Measurements from ENCODE around the gene RBBP5. TPM values are rescaled to one million over a fixed set of nuclear protein-coding genes. Genes with fewer than 3 reads are reported as not detected.

Gene RBBP5
- total and polyA plus RNA-seq, 2 of the 4 experiments (the other 2 are of a cell fraction): 7.3 to 37.5 TPM

DNA sequence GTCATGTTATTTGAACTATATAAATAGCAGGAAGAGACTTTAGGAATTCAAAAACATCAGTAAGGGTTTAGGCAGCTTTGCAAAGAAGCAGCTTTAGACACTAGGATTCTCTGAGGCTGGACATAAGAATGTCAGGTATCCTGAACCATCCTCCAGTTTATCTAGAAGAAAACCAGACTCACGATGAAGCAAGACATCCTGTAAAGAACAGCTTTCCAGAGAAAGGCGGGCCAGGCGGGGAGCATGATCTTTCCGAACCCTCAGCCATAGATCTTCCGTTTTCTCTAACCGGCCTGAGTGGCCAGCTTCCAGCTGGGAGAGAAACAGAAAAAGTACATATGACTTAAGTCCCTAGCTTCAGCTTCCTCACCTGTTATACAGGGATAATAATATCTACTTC lies 39.3 kb upstream of the RBBP5 start:
- DNase-seq (no peak), ATAC-seq (ENCODE audit: low read depth) (no peak)
- no peaks in the 10 kb centered on the region for H3K9me1 ChIP-seq (ENCODE audit: insufficient read depth, low read length)
- H2AK9ac ChIP-seq (replicated peaks; ENCODE audit: low read depth, low read length, poor library complexity): no peak overlapping the region
- H2BK5ac ChIP-seq (ENCODE audit: low read depth, low read length, poor library complexity, severe bottlenecking): no peak overlapping the region
- H3K79me1 ChIP-seq (ENCODE audit: low read depth in 1 of 2, low read length in 2 of 2): peaks cover 8 to 14% of the 10 kb centered on the region in 2 experiments; a peak in 3 of 4 replicates
- dilution Hi-C loops (cut with HindIII; ENCODE audit: low sequenced_read_pairs, unreplicated experiment): no loop called here
- no peak overlapping the region for H3K18ac ChIP-seq (ENCODE audit: low read depth, low read length)
- no peaks in the 10 kb centered on the region for H4K20me1 ChIP-seq (ENCODE audit: insufficient read depth, low read length)
- H3K4me3 ChIP-seq (ENCODE audit: insufficient read depth, low read depth, low read length): no peak overlapping the region
- ChIA-PET CTCF (no interaction called here), POLR2A (ENCODE audit: unreplicated experiment) (no interaction called here)
- intact Hi-C loops (cut with micrococcal nuclease): no loop called here
- H4K8ac ChIP-seq (ENCODE audit: low read depth in 2 of 2, low read length in 2 of 2): no peak overlapping the region
- no peak overlapping the region for H3K56ac ChIP-seq (ENCODE audit: extremely low read depth, insufficient read depth, low read length)
- H2BK120ac ChIP-seq (ENCODE audit: low read depth, low read length): no peak overlapping the region
- in situ Hi-C loops (cut with MboI; ENCODE audit: low sequenced_read_pairs): no loop called here
- no peak overlapping the region for H3K27ac ChIP-seq (ENCODE audit: insufficient read depth, low read length)
- peaks cover 57% of the 10 kb centered on the region for H3K36me3 ChIP-seq (ENCODE audit: control insufficient read depth, insufficient read depth, low read length)
- no TSS peak for BruUV-seq (replicated peaks)
- TF ChIP-seq SMC3 (IDR thresholded peaks at IDR 0.05; ENCODE audit: low read depth, low read length) (no peak), MAZ (IDR thresholded peaks at IDR 0.05; ENCODE audit: borderline replicate concordance, low read depth, low read length) (no peak), FOS (IDR thresholded peaks at IDR 0.05; ENCODE audit: low read depth, low read length) (no peak), MXI1 (IDR thresholded peaks at IDR 0.05; ENCODE audit: borderline replicate concordance, low read depth, low read length) (no peak), USF2 (IDR thresholded peaks at IDR 0.05; ENCODE audit: low read depth, low read length) (no peak), CTCF (conservative IDR thresholded peaks at IDR 0.05; ENCODE audit: low read depth, low read length) (no peak), RCOR1 (IDR thresholded peaks at IDR 0.05; ENCODE audit: insufficient replicate concordance, low read length) (no peak), MAFK (IDR thresholded peaks at IDR 0.05; ENCODE audit: low read depth, low read length) (no peak), NFE2L2 (IDR thresholded peaks at IDR 0.05; ENCODE audit: low read depth, low read length) (no peak), POLR2A (IDR thresholded peaks at IDR 0.05; ENCODE audit: low read depth, low read length) (no peak), CHD1 (IDR thresholded peaks at IDR 0.05; ENCODE audit: low read depth, low read length) (no peak), RFX5 (IDR thresholded peaks at IDR 0.05; ENCODE audit: low read depth, low read length) (no peak), BHLHE40 (IDR thresholded peaks at IDR 0.05; ENCODE audit: low read depth, low read length) (no peak), RAD21 (IDR thresholded peaks at IDR 0.05; ENCODE audit: low read length) (no peak), CEBPB (IDR thresholded peaks at IDR 0.05; ENCODE audit: low read depth, low read length) (no peak)
- TF ChIP-seq, protein P1, sequence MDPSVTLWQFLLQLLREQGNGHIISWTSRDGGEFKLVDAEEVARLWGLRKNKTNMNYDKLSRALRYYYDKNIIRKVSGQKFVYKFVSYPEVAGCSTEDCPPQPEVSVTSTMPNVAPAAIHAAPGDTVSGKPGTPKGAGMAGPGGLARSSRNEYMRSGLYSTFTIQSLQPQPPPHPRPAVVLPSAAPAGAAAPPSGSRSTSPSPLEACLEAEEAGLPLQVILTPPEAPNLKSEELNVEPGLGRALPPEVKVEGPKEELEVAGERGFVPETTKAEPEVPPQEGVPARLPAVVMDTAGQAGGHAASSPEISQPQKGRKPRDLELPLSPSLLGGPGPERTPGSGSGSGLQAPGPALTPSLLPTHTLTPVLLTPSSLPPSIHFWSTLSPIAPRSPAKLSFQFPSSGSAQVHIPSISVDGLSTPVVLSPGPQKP (IDR thresholded peaks at IDR 0.05; ENCODE audit: borderline replicate concordance, low read depth, low read length): no peak
- no peaks in the 10 kb centered on the region for H3K27me3 ChIP-seq (ENCODE audit: control insufficient read depth, insufficient read depth, low read length)
- H3K4me2 ChIP-seq (ENCODE audit: low read depth, low read length): no peak overlapping the region
- no peak overlapping the region for H4K5ac ChIP-seq (ENCODE audit: low read depth, low read length)
- no peaks in the 10 kb centered on the region for H3K4me1 ChIP-seq (ENCODE audit: control insufficient read depth, insufficient read depth, low read length)
- H3K9ac ChIP-seq (ENCODE audit: low read depth, low read length): no peak overlapping the region
- no peak overlapping the region for H3K23ac ChIP-seq (ENCODE audit: low read depth, low read length)
- WGBS, 2 experiments (ENCODE audit: extremely low coverage in 2 of 2, insufficient read length in 1 of 2): no CpG with 5 or more reads among the region's 6 CpGs
- H2AFZ ChIP-seq (replicated peaks; ENCODE audit: low read length, poor library complexity): no peak overlapping the region
- no peak overlapping the region for H3K4ac ChIP-seq (ENCODE audit: low read depth, low read length)
- H2BK20ac ChIP-seq (ENCODE audit: low read depth, low read length): no peak overlapping the region
- H3K9me3 ChIP-seq (ENCODE audit: control insufficient read depth, insufficient read depth, low read length): peaks cover 6% of the 10 kb centered on the region
- no peak overlapping the region for H3K14ac ChIP-seq (replicated peaks; ENCODE audit: low read depth, low read length)
- H4K91ac ChIP-seq (ENCODE audit: insufficient read depth, low read depth, low read length): no peak overlapping the region
- H2BK15ac ChIP-seq (ENCODE audit: low read depth, low read length): no peak overlapping the region
- H2AK5ac ChIP-seq (ENCODE audit: low read depth, low read length): no peak overlapping the region

All from IMR-90 (cell line).